GM23248 (cell line): ENCODE results near the gene ENOX1.

Source experiments
- EZH2 ChIP-seq: fragments of 200-600 bp; sonication (generic); IDR thresholded peaks from 2 replicates; pipeline ENCODE4 v1.6.1; 2018; ENCODE audit warnings: antibody characterized with exemption, mild to moderate bottlenecking; ENCODE audit not compliant: insufficient read depth, poor library complexity, severe bottlenecking
- EZH2phosphoT487 ChIP-seq: fragments of 200-600 bp; sonication (generic); IDR thresholded peaks from 2 replicates; pipeline ENCODE4 v1.6.1; 2018; ENCODE audit warnings: antibody characterized with exemption, moderate library complexity, mild to moderate bottlenecking, low read depth; ENCODE audit not compliant: insufficient read depth

- no peak for TF ChIP-seq EZH2
- no peak for TF ChIP-seq EZH2phosphoT487
These were observed 234.8 kb downstream of the ENOX1 start for GRCh38 chr13:43551897-43552456.
